Colonic mucosa (tissue), 4 donors: ENCODE results near the gene C6orf118. TPM values are rescaled to one million over a fixed set of nuclear protein-coding genes. Genes with fewer than 3 reads are reported as not detected.

Experiments used
- DNase-seq: peaks from one replicate; pipeline ENCODE4 v3.0.0-alpha.2; 2020
- H3K27ac ChIP-seq: fragments of 200-600 bp; one replicate; pipeline ENCODE4 v1.8.0; 2021
- H3K27me3 ChIP-seq: fragments of 200-600 bp; one replicate; pipeline ENCODE4 v1.8.0; 2021
- H3K36me3 ChIP-seq: fragments of 200-600 bp; one replicate; pipeline ENCODE4 v1.8.0; 2021
- H3K4me1 ChIP-seq: fragments of 200-600 bp; one replicate; pipeline ENCODE4 v1.8.0; 2021; ENCODE audit warnings: mild to moderate bottlenecking
- H3K4me3 ChIP-seq: fragments of 200-600 bp; one replicate; pipeline ENCODE4 v1.8.0; 2021
- H3K9ac ChIP-seq, 2 donors: one replicate each; pipeline ENCODE4 v1.7.0; 2013; ENCODE audit warnings: control low read depth in 2 of 2, low read depth in 2 of 2, low read length in 2 of 2
- H3K9me3 ChIP-seq: fragments of 200-600 bp; one replicate; pipeline ENCODE4 v1.8.0; 2021
- intact Hi-C: fragments of 100-400 bp; cut with DNase I; formaldehyde crosslinking; loops from one replicate; pipeline ENCODE4 v1.14.1; 2022
- total RNA-seq, 2 donors: library from RNA; stranded (reverse); fragmentation: NEBNext Ultra II Directional in 1 of 2; extraction: Animal tissue kit (Norgen Biotek cat#: 25700) in 1 of 2; gene quantifications; one replicate each; pipeline ENCODE4 v1.2.1, GENCODE V29; 2021
- TF ChIP-seq, protein P1 (sequence below): fragments of 200-600 bp; IDR thresholded peaks from one replicate; pipeline ENCODE4 v1.8.0; 2022; ENCODE audit warnings: antibody characterized with exemption, mild to moderate bottlenecking
- donor health status: healthy.
- donor health status: DM: no; HTN: no; CAD: no.
- donor health status: DM: no; HTN: no; CAD: no.

The C6orf118 gene
- total RNA-seq, 2 donors from 2014 or later, result not detected

DNA sequence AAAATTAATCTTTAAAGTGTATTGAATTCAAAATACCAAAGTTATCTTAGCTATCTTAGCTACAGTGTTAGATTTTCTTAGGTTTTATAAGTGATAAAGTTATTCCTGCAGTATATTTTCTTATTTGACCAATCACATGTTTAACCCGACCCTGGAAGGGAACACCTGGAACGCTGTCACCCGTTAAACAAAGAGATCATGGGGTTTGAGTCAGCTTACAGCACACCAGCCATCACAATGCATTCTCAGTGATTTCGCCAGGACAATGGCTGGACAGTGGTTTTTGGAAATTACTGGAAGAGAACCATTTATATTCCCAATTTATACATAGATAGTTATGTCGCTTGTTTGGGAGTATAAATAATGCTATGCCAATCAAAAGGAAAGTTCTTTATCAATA lies 10.5 kb downstream of the C6orf118 start:
- Histone ChIP-seq H3K27ac (no peak overlapping the region), H3K9ac (no peak overlapping the region), H3K4me1 (no peaks in the 10 kb centered on the region), H3K27me3 (no peaks in the 10 kb centered on the region), H3K9me3 (no peaks in the 10 kb centered on the region), H3K4me3 (no peak overlapping the region), H3K36me3 (no peaks in the 10 kb centered on the region)
- TF ChIP-seq, protein P1, sequence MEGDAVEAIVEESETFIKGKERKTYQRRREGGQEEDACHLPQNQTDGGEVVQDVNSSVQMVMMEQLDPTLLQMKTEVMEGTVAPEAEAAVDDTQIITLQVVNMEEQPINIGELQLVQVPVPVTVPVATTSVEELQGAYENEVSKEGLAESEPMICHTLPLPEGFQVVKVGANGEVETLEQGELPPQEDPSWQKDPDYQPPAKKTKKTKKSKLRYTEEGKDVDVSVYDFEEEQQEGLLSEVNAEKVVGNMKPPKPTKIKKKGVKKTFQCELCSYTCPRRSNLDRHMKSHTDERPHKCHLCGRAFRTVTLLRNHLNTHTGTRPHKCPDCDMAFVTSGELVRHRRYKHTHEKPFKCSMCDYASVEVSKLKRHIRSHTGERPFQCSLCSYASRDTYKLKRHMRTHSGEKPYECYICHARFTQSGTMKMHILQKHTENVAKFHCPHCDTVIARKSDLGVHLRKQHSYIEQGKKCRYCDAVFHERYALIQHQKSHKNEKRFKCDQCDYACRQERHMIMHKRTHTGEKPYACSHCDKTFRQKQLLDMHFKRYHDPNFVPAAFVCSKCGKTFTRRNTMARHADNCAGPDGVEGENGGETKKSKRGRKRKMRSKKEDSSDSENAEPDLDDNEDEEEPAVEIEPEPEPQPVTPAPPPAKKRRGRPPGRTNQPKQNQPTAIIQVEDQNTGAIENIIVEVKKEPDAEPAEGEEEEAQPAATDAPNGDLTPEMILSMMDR, result no peak
- intact Hi-C loops, result no loop called here
- DNase-seq, result no peak

DNA sequence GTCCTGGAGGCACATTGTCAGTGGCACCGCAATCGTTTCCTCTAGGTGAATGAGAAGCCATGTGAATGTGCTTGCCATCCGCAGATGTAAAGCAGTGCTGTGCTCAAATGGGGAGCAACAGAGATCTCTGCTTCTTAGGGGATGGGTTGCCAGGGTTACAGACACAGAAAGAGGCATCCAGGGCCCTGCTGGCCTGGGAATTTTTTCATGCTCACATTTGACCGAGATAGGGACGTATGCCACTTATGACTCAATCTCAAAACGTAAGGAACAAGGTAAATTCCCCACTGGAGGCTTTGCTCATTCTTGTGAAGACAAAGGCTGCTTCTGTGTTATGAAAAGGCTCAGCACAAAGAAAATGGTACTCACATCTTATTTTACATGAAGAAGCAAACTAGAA lies 11.0 kb downstream of the C6orf118 start:
- intact Hi-C loops, result no loop called here
- TF ChIP-seq, protein P1, result no peak
- Histone ChIP-seq H3K36me3 (no peaks in the 10 kb centered on the region), H3K9ac (no peak overlapping the region), H3K4me3 (no peak overlapping the region), H3K9me3 (no peaks in the 10 kb centered on the region), H3K27ac (no peak overlapping the region), H3K27me3 (no peaks in the 10 kb centered on the region), H3K4me1 (no peaks in the 10 kb centered on the region)
- no peak for DNase-seq

DNA sequence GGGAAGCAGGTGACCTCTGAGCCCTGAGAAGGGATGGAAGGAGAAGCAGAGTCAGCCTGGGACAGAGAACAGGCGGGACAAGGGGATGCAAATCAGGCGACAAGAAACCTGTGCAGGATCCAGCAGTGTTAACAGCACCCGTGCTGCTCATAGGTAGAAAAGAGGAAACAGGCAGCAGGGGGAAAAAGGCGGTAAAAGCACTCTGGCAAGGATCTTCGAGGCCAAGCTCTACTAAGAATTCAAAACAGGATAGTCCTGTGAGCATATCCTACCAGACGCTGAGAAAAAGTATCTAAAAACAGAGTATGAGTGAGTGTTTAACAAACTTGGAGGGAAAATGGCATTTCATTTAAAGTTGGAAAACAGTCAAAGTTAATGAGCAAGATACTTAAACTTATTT lies 16.7 kb downstream of the C6orf118 start:
- TF ChIP-seq, protein P1, result no peak
- Histone ChIP-seq H3K9ac (no peak overlapping the region), H3K9me3 (no peaks in the 10 kb centered on the region), H3K4me3 (no peak overlapping the region), H3K36me3 (no peaks in the 10 kb centered on the region), H3K27ac (no peak overlapping the region), H3K27me3 (no peaks in the 10 kb centered on the region), H3K4me1 (no peaks in the 10 kb centered on the region)
- DNase-seq, result no peak
- intact Hi-C loops, result no loop called here

DNA sequence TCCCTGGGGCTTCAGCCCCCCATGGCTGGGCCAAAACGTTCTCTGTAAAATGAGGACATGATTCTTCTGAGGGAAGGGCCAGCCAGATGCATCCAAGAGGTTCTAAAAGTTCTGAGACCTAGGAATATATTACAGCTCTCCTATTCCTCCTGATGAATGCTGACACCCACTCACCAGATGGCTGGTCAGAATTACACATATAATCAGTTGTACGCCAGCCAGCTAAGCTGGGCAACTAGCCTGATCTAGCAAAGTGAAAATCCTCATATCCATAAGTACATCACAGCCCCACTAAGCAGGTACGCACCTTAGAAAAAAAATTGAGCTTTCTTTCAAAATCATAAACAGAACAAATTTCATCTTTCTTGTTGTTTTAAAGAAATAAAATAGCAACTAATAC lies 34.8 kb downstream of the C6orf118 start:
- no peak for DNase-seq
- intact Hi-C loops, result no loop called here
- Histone ChIP-seq H3K9ac (no peak overlapping the region), H3K4me3 (no peak overlapping the region), H3K27ac (no peak overlapping the region), H3K9me3 (no peaks in the 10 kb centered on the region), H3K36me3 (no peaks in the 10 kb centered on the region), H3K27me3 (no peaks in the 10 kb centered on the region), H3K4me1 (no peaks in the 10 kb centered on the region)
- TF ChIP-seq, protein P1, result no peak

DNA sequence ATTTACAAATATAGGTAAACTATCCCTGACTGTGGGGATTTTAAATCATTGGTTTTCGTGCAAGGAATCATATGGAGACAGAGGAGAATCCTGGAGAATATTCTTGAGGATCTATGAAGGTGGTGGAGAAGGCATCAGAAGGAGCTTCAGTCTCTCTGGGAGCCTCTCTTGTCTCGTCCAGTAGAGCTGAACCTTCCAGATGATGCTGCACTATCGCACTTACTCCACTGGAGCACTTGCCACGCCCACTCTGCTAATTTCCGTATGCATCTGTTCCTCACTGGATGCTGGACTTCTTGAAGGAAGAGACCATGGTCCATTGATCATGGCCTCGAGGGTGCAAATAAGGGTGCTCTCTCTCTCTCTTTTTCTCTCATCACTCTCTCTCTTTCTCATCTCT lies 36.8 kb downstream of the C6orf118 start:
- Histone ChIP-seq H3K9me3 (no peaks in the 10 kb centered on the region), H3K27ac (no peak overlapping the region), H3K27me3 (no peaks in the 10 kb centered on the region), H3K4me1 (no peaks in the 10 kb centered on the region), H3K36me3 (no peaks in the 10 kb centered on the region), H3K4me3 (no peak overlapping the region), H3K9ac (no peak overlapping the region)
- intact Hi-C loops, result no loop called here
- TF ChIP-seq, protein P1, result no peak
- DNase-seq, result no peak

DNA sequence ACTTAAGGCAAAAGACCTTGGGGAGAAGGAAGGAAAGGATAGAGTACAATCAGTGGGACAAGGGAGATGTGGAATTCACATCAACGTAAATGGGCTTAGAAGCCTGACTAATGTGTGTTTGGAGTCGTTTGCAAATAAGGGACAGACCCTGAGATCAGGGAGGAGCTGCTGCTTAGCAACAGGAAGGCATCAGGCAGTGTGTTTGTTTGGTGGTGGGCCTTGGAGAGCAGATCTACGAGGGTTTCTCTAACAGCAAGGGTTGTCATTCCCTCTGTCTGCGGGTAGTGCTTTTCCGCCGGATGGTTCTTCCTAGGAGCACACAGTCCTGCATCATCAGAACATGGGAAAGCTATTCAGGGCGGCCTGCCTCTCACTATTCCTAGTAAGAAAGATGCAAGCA lies 40.4 kb downstream of the C6orf118 start:
- Histone ChIP-seq H3K4me3 (no peak overlapping the region), H3K27me3 (no peaks in the 10 kb centered on the region), H3K27ac (no peak overlapping the region), H3K9ac (no peak overlapping the region), H3K36me3 (no peaks in the 10 kb centered on the region), H3K4me1 (no peaks in the 10 kb centered on the region), H3K9me3 (no peaks in the 10 kb centered on the region)
- TF ChIP-seq, protein P1, result no peak
- intact Hi-C loops, result no loop called here
- no peak for DNase-seq
